Fibroblast of lung (primary cell): Measurements from ENCODE around the gene SLC4A5.

Experiments used
- CTCF ChIP-seq, 2 donors: IDR thresholded peaks in 1 of 2; conservative IDR thresholded peaks in 1 of 2; 1 replicate in 1 of 2; 2 replicates in 1 of 2; pipeline ENCODE4 v1.5.1; 2011 to 2012; ENCODE audit warnings: low read length in 2 of 2, control low read depth in 1 of 2, inconsistent platforms in 1 of 2, low read depth in 1 of 2, mild to moderate bottlenecking in 1 of 2
- EZH2 ChIP-seq: IDR thresholded peaks from 2 replicates; pipeline ENCODE4 v1.5.1; 2012; ENCODE audit warnings: low read length, control low read depth, mild to moderate bottlenecking; ENCODE audit errors: missing control alignments

- TF ChIP-seq CTCF (conservative IDR thresholded peaks at IDR 0.05 in 1 of 2, IDR thresholded peaks at IDR 0.05 in 1 of 2; ENCODE audit: low read depth in 1 of 2, low read length in 2 of 2) = no peak
- no peak for TF ChIP-seq EZH2
These were observed 38.5 kb upstream of the SLC4A5 start for GRCh38 chr2:74381751-74382150.
